Fibroblast of lung (primary cell): ENCODE results near the gene STK16.

Experiments
- EZH2 ChIP-seq: IDR thresholded peaks from 2 replicates; pipeline ENCODE4 v1.5.1; 2012; ENCODE audit warnings: low read length, control low read depth, mild to moderate bottlenecking; ENCODE audit errors: missing control alignments
- TF ChIP-seq, protein P1 (sequence below), 2 donors: IDR thresholded peaks in 1 of 2; conservative IDR thresholded peaks in 1 of 2; 1 replicate in 1 of 2; 2 replicates in 1 of 2; pipeline ENCODE4 v1.5.1; 2011 to 2012; ENCODE audit warnings: low read length in 2 of 2, control low read depth in 1 of 2, inconsistent platforms in 1 of 2, low read depth in 1 of 2, mild to moderate bottlenecking in 1 of 2

DNA sequence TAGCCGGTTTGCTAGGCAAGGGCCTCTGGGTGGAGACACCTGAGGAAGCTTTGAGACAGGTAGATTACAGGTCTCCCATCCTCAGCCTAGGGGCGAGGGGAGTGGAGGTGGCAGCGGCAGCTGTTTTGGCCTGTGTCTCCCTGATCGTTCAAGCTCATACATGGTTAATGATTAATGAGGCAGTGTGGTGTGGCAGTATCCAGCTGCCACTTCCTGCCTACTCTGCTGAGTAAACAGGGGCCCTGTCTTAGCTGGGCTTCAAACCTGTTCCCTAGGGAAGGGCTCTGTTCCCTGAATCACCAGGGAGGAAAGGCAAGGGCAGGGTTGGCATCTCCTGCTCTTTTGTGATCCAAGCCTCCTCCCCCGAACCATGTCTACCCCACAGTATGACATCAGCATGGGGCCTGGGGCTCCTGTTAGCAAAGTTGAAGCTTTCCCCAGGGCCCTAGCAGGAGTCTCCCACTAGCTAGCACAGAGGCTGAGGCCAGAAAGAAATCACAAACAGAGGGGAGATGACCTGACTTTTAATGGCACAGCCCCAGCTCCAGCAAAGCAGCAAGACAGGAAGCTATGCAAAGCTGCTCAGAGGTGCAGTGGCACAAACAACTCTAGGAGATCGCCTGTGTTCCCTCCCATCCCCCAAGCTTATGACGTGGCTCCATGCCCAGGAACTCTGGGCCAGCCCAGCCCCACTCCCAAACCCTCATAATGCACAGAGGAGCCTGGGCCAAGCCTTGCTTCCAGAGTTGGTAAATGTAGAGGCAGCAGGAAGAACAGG, 4.1 kb downstream of the STK16 start:
- TF ChIP-seq, protein P1, sequence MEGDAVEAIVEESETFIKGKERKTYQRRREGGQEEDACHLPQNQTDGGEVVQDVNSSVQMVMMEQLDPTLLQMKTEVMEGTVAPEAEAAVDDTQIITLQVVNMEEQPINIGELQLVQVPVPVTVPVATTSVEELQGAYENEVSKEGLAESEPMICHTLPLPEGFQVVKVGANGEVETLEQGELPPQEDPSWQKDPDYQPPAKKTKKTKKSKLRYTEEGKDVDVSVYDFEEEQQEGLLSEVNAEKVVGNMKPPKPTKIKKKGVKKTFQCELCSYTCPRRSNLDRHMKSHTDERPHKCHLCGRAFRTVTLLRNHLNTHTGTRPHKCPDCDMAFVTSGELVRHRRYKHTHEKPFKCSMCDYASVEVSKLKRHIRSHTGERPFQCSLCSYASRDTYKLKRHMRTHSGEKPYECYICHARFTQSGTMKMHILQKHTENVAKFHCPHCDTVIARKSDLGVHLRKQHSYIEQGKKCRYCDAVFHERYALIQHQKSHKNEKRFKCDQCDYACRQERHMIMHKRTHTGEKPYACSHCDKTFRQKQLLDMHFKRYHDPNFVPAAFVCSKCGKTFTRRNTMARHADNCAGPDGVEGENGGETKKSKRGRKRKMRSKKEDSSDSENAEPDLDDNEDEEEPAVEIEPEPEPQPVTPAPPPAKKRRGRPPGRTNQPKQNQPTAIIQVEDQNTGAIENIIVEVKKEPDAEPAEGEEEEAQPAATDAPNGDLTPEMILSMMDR (conservative IDR thresholded peaks at IDR 0.05 in 1 of 2, IDR thresholded peaks at IDR 0.05 in 1 of 2; ENCODE audit: low read depth in 1 of 2, low read length in 2 of 2) = no peak
- no peak for TF ChIP-seq EZH2
